ENCODE data around the gene FTH1.
"Not testable (repeated sequence)": the region's sequence is repeated elsewhere in the genome, so short reads cannot be mapped to it uniquely, and the experiment has no call there.

Gene FTH1

GRCh38 chr11:61978703-61979661 is 11.5 kb upstream of the FTH1 start:
- DNase-seq (ENCODE audit: low read depth in 2 of 2, low spot score in 1 of 2) = no peak

DNA sequence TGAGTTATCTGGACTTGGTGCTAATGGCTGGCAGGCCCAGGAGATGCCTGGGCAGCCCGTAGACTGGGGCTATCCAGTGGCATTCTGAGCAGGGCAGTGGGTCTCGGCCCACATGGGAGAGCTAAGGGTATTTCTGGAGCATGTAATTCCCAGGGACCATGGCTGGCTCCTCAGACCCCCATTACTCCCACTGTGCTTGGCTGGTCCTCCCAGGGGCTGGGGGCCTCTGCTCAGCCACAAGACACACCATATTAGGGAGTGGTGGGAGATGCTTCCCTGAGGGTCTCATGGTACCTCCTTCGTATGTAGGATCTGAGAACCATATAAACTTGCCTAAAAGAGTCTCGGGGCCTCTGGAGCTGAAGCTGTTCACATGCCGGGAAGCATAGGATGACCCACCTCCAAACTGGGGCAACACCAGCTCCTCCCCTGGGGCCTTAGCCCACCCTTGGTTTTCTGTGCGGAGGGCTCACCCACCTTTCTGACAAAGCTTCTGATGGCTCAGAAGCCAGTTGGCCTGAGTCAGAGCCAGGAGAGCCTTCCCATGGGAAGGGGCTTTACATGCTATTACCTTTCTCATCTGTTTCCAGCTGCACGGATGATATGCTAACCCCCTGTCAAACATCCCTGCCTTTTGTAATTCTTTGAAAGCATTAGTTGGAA is 9.5 kb upstream of the FTH1 start:
- DNase-seq (ENCODE audit: low read depth in 2 of 2, low spot score in 1 of 2) = no peak

GRCh38 chr11:61976420-61976800 is 9.0 kb upstream of the FTH1 start:
- no peak for DNase-seq (ENCODE audit: low read depth in 2 of 2, low spot score in 1 of 2)

- no peak for DNase-seq (ENCODE audit: low read depth in 2 of 2, low spot score in 1 of 2)
Observed at GRCh38 chr11:61975638-61976419, 8.4 kb upstream of the FTH1 start.

DNA sequence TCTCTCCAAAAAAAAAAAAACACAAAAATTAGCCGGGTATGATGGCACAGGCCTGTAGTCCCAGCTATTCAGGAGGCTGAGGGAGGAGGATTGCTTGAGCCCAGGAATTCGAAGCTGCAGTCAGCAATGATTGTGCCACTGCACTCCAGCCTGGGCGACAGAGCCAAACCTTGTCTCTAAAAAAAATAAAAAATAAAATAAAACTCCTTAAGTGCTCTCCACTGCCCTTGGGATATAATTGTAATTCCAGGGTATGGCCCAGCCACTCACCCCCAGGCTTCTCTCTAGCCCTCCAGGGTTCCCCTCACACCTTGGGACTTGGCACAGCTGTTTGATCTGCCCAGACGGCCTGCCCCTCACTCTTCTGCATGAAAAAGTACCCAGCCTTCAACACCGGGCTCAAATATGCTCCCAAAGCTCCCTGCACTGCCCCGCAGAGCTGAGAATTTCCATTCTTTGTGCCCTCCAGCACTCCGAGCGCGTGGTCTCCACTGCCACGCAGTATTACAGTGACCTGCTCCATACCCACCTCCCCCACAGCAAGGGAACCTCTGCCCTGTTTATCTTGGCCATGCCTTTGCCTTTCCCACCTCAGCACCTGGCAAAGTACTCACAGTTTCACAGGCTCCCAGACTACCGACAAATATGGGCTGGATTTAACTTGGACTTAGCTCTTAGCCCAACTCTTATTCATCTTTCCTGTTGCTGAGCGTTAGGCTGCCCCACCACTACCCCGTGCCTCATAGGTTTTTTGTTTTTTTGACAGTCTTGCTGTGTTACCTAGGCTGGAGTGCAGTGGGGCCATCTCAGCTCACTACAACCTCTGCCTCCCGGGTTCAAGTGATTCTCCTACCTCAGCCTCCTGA is 7.6 kb upstream of the FTH1 start:
- no peak for DNase-seq (ENCODE audit: low read depth in 2 of 2, low spot score in 1 of 2)

DNA sequence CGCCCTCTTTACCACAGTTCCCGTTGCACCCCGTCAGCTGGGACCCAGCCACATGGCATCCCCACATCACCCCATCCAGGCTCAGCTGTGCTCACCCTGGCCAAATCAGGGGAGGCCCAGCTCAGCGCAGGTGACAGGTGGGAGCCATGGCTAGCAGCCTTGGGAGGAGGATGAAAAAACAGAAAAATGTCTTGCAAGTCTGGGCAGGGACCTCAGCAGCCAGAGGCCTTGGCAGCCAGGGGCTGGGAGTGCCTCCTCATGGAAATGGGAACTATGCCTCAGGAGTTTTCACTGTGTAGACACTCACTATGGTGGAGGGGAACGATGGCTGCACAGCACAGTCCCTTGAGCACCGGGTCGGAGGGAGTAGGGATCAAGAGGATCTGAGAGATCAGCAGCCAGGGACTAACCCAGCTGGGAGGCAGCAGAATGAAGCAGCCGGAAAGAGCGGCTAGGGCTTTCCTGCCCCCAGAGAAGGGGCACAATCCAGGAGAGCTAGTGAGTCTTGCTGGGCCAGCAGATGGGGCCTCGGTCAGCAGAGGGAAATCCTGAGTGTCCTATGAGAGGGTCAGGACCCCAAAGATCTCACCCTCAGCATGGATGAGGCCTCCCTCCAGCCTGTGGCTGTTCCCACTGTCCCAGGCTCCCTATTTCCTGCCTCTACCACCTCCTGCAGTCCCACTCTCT is 6.2 kb upstream of the FTH1 start:
- no peak for DNase-seq (ENCODE audit: low read depth in 2 of 2, low spot score in 1 of 2)

DNA sequence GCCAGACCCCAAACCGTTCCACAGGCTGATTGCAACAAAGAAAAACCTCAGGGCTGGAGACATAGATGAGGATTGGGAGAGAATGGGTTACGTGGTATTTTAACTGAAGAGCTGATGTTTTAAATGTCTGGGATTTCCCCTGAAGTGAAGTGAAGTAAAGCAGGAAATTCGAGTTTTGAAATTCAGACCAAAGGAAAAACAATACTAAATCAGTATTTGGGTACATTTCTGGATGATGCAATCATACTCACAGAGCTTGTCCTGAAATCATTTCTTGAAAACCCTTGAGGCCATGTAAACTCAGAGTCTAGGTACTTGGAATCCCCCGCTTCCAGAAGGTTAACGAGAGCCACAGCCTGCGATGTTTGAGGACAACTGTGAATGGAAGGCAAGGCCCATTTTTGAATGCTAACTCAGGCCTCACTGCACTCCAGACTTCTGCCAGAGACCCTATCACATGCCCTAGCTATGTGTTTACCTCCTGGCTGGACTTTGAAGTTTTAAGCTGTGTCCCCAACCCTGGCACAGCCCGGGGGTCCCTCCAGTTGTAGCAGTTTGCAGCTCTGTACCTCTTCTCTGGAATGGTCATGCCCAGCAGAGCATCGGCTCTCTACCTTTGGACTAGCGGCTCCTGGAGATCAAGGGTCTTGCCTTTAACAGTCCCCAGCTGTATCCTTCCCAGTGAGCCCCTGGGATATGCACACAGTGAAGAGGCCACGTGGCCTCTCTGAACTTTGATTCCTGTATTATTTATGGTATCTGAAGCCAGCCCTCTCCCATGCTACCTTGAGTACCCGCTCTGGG is 5.4 kb upstream of the FTH1 start:
- DNase-seq (ENCODE audit: low read depth in 2 of 2, low spot score in 1 of 2) = no peak

DNA sequence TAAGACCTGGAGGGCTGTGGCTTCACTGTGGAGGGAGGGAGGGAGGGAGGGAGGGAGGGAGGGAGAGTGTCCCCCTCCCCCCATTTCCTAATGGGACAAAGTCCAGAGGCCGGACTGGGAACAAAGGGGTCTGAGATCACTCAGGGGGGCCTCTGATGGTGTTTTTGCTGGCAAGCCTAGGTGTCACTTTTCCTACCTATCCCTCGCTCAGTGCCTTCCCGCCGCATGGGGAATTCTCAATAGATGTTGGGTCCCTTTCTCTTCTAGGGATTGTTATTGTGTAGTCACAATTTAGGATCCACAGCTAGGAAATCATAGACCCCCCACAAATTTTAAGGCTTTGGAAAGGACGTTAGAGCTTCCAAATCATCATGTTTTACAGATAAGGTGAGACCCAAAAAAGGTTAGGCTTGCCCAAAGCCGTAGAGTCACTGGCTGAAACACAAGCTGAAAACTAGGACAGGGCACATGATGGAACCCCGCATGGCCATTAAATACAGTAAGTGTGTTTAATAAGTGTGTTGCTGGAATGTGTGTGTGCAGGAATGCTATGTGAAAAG is 4.8 kb upstream of the FTH1 start:
- DNase-seq (ENCODE audit: low read depth in 2 of 2, low spot score in 1 of 2) = no peak

GRCh38 chr11:61971248-61972111 is 4.0 kb upstream of the FTH1 start:
- DNase-seq (ENCODE audit: low read depth in 2 of 2, low spot score in 1 of 2) = peak in 1 of 2 donors; percentile 41

DNA sequence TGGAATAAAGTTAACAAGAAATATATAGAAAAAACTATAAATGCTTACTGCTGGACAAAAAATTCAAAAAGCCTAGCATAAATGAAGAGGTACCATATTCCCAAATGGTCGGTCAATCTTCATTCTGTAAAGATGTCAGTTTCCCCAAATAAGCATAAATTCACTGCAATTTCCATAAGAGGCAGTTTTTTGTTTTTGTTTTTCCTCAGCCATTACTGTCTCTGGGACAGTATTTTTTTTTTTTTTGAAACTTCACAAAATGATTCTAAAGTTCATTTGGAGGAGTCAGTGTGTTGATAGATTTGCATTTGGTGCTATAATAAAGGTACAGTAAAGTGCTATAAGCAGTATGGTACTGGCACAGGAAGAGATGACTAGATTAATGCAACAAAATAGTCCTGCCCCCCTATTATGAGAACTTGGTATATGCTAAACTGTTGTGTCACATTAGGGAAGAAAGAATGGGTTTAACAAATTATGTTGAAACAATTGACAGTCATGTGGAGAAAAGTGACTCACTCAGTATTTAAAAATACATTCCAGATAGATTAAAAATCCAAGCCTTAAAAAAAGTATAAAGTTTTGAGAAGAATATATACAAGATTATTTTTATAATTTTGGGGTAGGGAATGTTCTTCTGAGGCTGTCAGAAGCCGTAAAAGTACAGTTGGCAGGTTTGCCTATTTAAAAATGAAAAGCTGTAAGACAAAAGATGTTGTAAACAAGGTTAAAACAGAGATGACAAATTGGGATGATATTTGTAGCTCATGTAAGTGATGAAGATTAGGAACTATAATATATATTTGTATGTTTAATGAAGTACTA is 2.6 kb upstream of the FTH1 start:
- DNase-seq (ENCODE audit: low read depth in 2 of 2, low spot score in 1 of 2) = no peak

DNA sequence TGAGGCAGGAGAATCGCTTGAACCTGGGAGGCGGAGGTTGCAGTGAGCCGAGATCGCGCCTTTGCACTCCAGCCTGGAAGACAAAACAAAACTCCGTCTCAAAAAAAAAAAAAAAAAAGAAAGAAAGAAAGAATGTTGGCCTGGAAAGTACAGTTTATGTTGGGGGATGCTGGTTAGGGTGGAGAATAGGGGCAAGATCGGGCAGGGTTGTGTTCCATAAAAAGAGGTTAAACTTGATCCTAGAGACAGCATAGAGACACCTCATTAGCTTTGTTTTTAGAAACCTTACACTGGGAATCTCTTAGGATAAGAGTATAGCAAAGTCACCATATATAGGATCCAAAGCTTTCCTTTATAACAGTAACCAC is 1.9 kb upstream of the FTH1 start:
- no peak for DNase-seq (ENCODE audit: low read depth in 2 of 2, low spot score in 1 of 2)

DNA sequence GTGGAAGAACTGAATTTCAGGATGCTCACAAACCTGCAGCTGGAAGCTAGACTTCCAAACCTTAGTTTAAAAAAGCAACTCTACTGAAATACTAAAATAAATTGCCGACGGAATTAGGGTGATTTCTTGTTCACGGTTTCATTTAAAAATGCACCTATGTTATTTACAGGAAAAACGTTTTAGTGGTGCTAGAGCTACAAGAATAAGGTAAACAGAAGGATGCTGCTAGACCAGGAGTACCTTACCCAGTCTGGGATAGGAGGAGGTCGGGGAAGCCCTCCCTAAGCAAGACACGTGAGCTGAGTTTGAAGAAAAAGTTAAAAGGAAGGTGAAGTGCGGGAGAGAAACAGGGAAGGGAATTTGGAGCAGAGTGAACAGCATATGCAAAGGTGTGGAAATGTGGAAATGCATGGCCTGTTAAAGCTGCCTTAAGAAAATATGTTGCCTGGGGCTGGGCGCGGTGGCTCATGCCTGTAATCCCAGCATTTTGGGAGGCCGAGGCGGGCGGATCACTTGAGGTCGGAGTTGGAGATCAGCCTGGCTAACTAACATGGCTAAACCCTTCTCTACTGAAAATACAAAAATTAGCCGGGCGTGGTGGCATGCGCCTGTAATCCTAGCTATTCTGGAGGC is 1.4 kb upstream of the FTH1 start:
- no peak for DNase-seq (ENCODE audit: low read depth in 2 of 2, low spot score in 1 of 2)

- DNase-seq (ENCODE audit: low read depth in 2 of 2, low spot score in 1 of 2) = no peak
Observed at GRCh38 chr11:61967924-61968757, 707 bp upstream of the FTH1 start.

GRCh38 chr11:61966734-61967115 is 709 bp downstream of the FTH1 start:
- DNase-seq (ENCODE audit: low read depth in 2 of 2, low spot score in 1 of 2) = no peak

GRCh38 chr11:61964666-61965271 is 2.7 kb downstream of the FTH1 start:
- DNase-seq (ENCODE audit: low read depth in 2 of 2, low spot score in 1 of 2) = not testable (repeated sequence)
